Measurements from ENCODE around the gene PC. TPM values are rescaled to one million over a fixed set of nuclear protein-coding genes. Genes with fewer than 3 reads are reported as not detected.

Gene PC
- total and polyA plus RNA-seq, 2 donors (not counting 3 experiments of a cell fraction or from before 2014, with no cell fraction given) = 5.5 to 17.5 TPM

DNA sequence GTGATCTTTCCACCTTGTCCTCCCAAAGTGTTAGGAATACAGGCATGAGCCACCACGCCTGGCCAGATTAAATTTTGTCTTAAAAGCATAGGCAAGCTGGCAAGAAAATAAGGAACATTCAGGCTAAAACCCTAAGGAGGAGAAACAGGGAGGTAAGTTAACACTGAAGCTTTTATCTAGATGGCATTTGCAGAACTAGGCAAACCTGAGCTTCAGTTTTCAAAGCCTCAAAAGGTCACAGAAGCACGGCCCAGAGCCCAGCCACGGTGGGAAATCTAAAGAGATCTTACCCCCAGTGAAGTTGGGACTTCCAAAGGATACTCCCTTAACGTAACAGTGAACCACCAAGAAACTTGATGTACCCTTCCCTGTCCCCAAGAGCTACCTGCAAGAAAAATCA, 28.4 kb downstream of the PC start:
- BruUV-seq (replicated peaks) = no TSS peak
- H3K36me3 ChIP-seq (ENCODE audit: control insufficient read depth in 2 of 2, extremely low read depth in 1 of 2, insufficient read depth in 2 of 2, low read length in 2 of 2) = no peaks in the 10 kb centered on the region
- no peaks in the 10 kb centered on the region for H3K9me3 ChIP-seq (replicated peaks; ENCODE audit: control insufficient read depth, insufficient read depth, low read length)
- TF ChIP-seq POLR2A (IDR thresholded peaks at IDR 0.05; ENCODE audit: low read depth, low read length) (no peak), JUN (IDR thresholded peaks at IDR 0.05; ENCODE audit: borderline replicate concordance, insufficient read depth, insufficient read length, low read depth) (no peak), GATA2 (IDR thresholded peaks at IDR 0.05; ENCODE audit: insufficient read depth, insufficient read length, low read depth, low read length) (no peak), POLR2AphosphoS5 (IDR thresholded peaks at IDR 0.05; ENCODE audit: insufficient read depth, low read depth, low read length) (no peak), FOS (IDR thresholded peaks at IDR 0.05; ENCODE audit: borderline replicate concordance, insufficient read depth, low read length) (no peak)
- CTCF ChIA-PET = no interaction called here
- intact Hi-C loops (cut with micrococcal nuclease) (no loop called here), dilution Hi-C loops (cut with MboI; ENCODE audit: extremely low pct_ligation_motif_present, low sequenced_read_pairs) (no loop called here)
- no peaks in the 10 kb centered on the region for H3K27me3 ChIP-seq (ENCODE audit: control insufficient read depth in 2 of 2, insufficient read depth in 2 of 2, low read length in 2 of 2)
- H3K27ac ChIP-seq (ENCODE audit: insufficient read depth, low read depth, low read length) = no peak overlapping the region
- no peaks in the 10 kb centered on the region for H4K20me1 ChIP-seq (replicated peaks; ENCODE audit: control insufficient read depth, extremely low read depth, insufficient read depth, low read length)
- no peaks in the 10 kb centered on the region for H3K9me1 ChIP-seq (replicated peaks; ENCODE audit: control insufficient read depth, extremely low read depth, insufficient read depth, low read length)
- FAIRE-seq = no peak
- no peaks in the 10 kb centered on the region for H3K79me2 ChIP-seq (ENCODE audit: control insufficient read depth, insufficient read depth, low read length)
- H3K9ac ChIP-seq (replicated peaks; ENCODE audit: extremely low read depth, insufficient read depth, low read length) = no peak overlapping the region
- no peak overlapping the region for H3K4me2 ChIP-seq (ENCODE audit: insufficient read depth, low read length)
- H3K4me1 ChIP-seq (ENCODE audit: control insufficient read depth, extremely low read depth, insufficient read depth, low read length) = no peaks in the 10 kb centered on the region
- DNase-seq (ENCODE audit: low read depth, low spot score) = no peak
- H2AFZ ChIP-seq (ENCODE audit: low read depth, low read length) = no peak overlapping the region
- POLR2A ChIA-PET = no interaction called here
- H3K4me3 ChIP-seq (replicated peaks in 1 of 3; ENCODE audit: insufficient read depth in 1 of 3, low read depth in 1 of 3, low read length in 3 of 3) = no peak overlapping the region

DNA sequence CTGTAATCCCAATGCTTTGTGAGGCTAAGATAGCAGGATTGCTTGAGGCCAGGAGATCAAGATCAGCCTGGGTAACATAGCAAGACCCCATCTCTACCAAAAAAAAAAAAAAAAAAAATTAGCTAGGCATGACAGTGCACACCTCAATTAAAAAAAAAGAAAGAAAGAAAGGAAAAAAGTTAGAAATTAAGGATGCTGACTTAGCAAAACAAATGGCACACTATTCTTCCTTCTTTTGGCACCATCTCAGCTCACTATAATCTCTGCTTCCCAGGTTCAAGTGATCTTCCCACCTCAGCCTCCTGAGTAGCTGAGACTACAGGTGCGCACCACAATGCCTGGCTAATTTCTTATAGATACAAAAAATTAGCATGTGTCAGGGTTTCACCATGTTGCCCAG, 33.9 kb downstream of the PC start:
- dilution Hi-C loops (cut with MboI; ENCODE audit: extremely low pct_ligation_motif_present, low sequenced_read_pairs) (no loop called here), intact Hi-C loops (cut with micrococcal nuclease) (no loop called here)
- Histone ChIP-seq H3K27ac (ENCODE audit: insufficient read depth, low read depth, low read length) (no peak overlapping the region), H3K27me3 (ENCODE audit: control insufficient read depth in 2 of 2, insufficient read depth in 2 of 2, low read length in 2 of 2) (no peaks in the 10 kb centered on the region), H2AFZ (ENCODE audit: low read depth, low read length) (no peak overlapping the region), H3K79me2 (ENCODE audit: control insufficient read depth, insufficient read depth, low read length) (no peaks in the 10 kb centered on the region), H3K9ac (replicated peaks; ENCODE audit: extremely low read depth, insufficient read depth, low read length) (no peak overlapping the region), H3K36me3 (ENCODE audit: control insufficient read depth in 2 of 2, extremely low read depth in 1 of 2, insufficient read depth in 2 of 2, low read length in 2 of 2) (no peaks in the 10 kb centered on the region), H3K9me3 (replicated peaks; ENCODE audit: control insufficient read depth, insufficient read depth, low read length) (no peaks in the 10 kb centered on the region), H4K20me1 (replicated peaks; ENCODE audit: control insufficient read depth, extremely low read depth, insufficient read depth, low read length) (no peaks in the 10 kb centered on the region), H3K4me1 (ENCODE audit: control insufficient read depth, extremely low read depth, insufficient read depth, low read length) (no peaks in the 10 kb centered on the region), H3K9me1 (replicated peaks; ENCODE audit: control insufficient read depth, extremely low read depth, insufficient read depth, low read length) (no peaks in the 10 kb centered on the region), H3K4me3 (replicated peaks in 1 of 3; ENCODE audit: insufficient read depth in 1 of 3, low read depth in 1 of 3, low read length in 3 of 3) (no peak overlapping the region), H3K4me2 (ENCODE audit: insufficient read depth, low read length) (no peak overlapping the region)
- FAIRE-seq (no peak), DNase-seq (ENCODE audit: low read depth, low spot score) (no peak)
- BruUV-seq (replicated peaks) = no TSS peak
- POLR2A ChIA-PET = no interaction called here
- no peak for TF ChIP-seq GATA2 (IDR thresholded peaks at IDR 0.05; ENCODE audit: insufficient read depth, insufficient read length, low read depth, low read length)
- TF ChIP-seq MYC (IDR thresholded peaks at IDR 0.05; ENCODE audit: low read depth, low read length) = no peak
- TF ChIP-seq POLR2A (IDR thresholded peaks at IDR 0.05; ENCODE audit: low read depth, low read length) = no peak
- no peak for TF ChIP-seq POLR2AphosphoS5 (IDR thresholded peaks at IDR 0.05; ENCODE audit: insufficient read depth, low read depth, low read length)
- TF ChIP-seq, protein P1, sequence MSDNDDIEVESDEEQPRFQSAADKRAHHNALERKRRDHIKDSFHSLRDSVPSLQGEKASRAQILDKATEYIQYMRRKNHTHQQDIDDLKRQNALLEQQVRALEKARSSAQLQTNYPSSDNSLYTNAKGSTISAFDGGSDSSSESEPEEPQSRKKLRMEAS (IDR thresholded peaks at IDR 0.05; ENCODE audit: insufficient read depth, insufficient read length) = no peak
- no peak for TF ChIP-seq JUN (IDR thresholded peaks at IDR 0.05; ENCODE audit: borderline replicate concordance, insufficient read depth, insufficient read length, low read depth)
- TF ChIP-seq, protein P2, sequence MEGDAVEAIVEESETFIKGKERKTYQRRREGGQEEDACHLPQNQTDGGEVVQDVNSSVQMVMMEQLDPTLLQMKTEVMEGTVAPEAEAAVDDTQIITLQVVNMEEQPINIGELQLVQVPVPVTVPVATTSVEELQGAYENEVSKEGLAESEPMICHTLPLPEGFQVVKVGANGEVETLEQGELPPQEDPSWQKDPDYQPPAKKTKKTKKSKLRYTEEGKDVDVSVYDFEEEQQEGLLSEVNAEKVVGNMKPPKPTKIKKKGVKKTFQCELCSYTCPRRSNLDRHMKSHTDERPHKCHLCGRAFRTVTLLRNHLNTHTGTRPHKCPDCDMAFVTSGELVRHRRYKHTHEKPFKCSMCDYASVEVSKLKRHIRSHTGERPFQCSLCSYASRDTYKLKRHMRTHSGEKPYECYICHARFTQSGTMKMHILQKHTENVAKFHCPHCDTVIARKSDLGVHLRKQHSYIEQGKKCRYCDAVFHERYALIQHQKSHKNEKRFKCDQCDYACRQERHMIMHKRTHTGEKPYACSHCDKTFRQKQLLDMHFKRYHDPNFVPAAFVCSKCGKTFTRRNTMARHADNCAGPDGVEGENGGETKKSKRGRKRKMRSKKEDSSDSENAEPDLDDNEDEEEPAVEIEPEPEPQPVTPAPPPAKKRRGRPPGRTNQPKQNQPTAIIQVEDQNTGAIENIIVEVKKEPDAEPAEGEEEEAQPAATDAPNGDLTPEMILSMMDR (IDR thresholded peaks at IDR 0.05; ENCODE audit: extremely low read depth in 1 of 2, insufficient read depth in 1 of 2, low read depth in 1 of 2, low read length in 2 of 2) = no peak
- TF ChIP-seq FOS (IDR thresholded peaks at IDR 0.05; ENCODE audit: borderline replicate concordance, insufficient read depth, low read length) = no peak
- TF ChIP-seq EZH2 (IDR thresholded peaks at IDR 0.05; ENCODE audit: borderline replicate concordance, low read depth, low read length, severe bottlenecking) = no peak
- CTCF ChIA-PET = interaction anchor here (1.2 kb wide), 1 partner anchor 26 kb away, joined by 4 read pairs; no protein-coding TSS in a partner anchor

All from endothelial cell of umbilical vein (primary cell).